Panc1 (cell line): ENCODE measurements around the gene ANKRD66. TPM values are rescaled to one million over a fixed set of nuclear protein-coding genes. Genes with fewer than 3 reads are reported as not detected.

Experiments used
- ATAC-seq: fragments of 200-7000 bp; cut with Tn5 transposase; 2 replicates; pipeline ENCODE4 v1.9.1; 2020; ENCODE audit warnings: mild to moderate bottlenecking, moderate library complexity
- BruUV-seq: library from RNA; stranded (reverse); fragments of 400-500 nt; replicated peaks from 2 replicates; lab custom pipeline; 2021; lab: Mats Ljungman, UMichigan
- CTCF ChIA-PET: fragments of 300-600 bp; sonication (Branson Sonifier 250); formaldehyde crosslinking; loops from one replicate; lab custom pipeline; 2022; ENCODE audit warnings: antibody characterized with exemption; lab: Charles Lee
- POLR2A ChIA-PET: fragments of 300-600 bp; sonication (Branson Sonifier 250); formaldehyde crosslinking; loops from one replicate; lab custom pipeline; 2022; ENCODE audit warnings: antibody characterized with exemption; lab: Charles Lee
- DNase-seq: peaks from one replicate; pipeline ENCODE4 v3.0.0-alpha.2; 2010; ENCODE audit warnings: low read depth, low spot score
- H3K27ac ChIP-seq: 2 replicates; pipeline ENCODE4 v1.5.1; 2011; ENCODE audit warnings: mild to moderate bottlenecking, low read length, inconsistent platforms
- H3K27me3 ChIP-seq: fragments of 200-500 bp; sonication (Bioruptor generic); 2 replicates; pipeline ENCODE4 v1.6.0; 2014; ENCODE audit warnings: low read length, inconsistent platforms; ENCODE audit not compliant: control insufficient read depth, insufficient read depth
- H3K36me3 ChIP-seq: fragments of 200-500 bp; sonication (Bioruptor generic); 2 replicates; pipeline ENCODE4 v1.5.1; 2014; ENCODE audit warnings: inconsistent platforms, mild to moderate bottlenecking, low read length, moderate library complexity; ENCODE audit not compliant: control insufficient read depth, insufficient read depth
- H3K4me1 ChIP-seq: 2 replicates; pipeline ENCODE4 v1.5.1; 2011; ENCODE audit warnings: inconsistent platforms, mild to moderate bottlenecking, low read length, moderate library complexity; ENCODE audit not compliant: control insufficient read depth, insufficient read depth
- H3K4me3 ChIP-seq, 2 experiments: 2 replicates each; pipeline ENCODE4 v1.5.1; 2011 to 2012; ENCODE audit warnings: low read depth in 2 of 2, low read length in 2 of 2, mild to moderate bottlenecking in 2 of 2, inconsistent platforms in 1 of 2, moderate library complexity in 1 of 2
- H3K9me3 ChIP-seq: fragments of 200-500 bp; sonication (Bioruptor generic); 2 replicates; pipeline ENCODE4 v1.5.1; 2014; ENCODE audit warnings: low read depth, mild to moderate bottlenecking, inconsistent platforms, low read length, moderate library complexity; ENCODE audit not compliant: control insufficient read depth, insufficient read depth
- POLR2AphosphoS5 ChIP-seq: IDR thresholded peaks from 2 replicates; pipeline ENCODE4 v1.6.1; 2012; ENCODE audit warnings: mild to moderate bottlenecking, low read depth, low read length, moderate library complexity
- SIN3A ChIP-seq: IDR thresholded peaks from 2 replicates; pipeline ENCODE4 v1.6.1; 2012; ENCODE audit warnings: low read depth, mild to moderate bottlenecking, low read length, moderate library complexity, borderline replicate concordance; ENCODE audit not compliant: insufficient read depth
- TCF7L2 ChIP-seq: IDR thresholded peaks from 2 replicates; pipeline ENCODE4 v1.6.1; 2011; ENCODE audit warnings: mild to moderate bottlenecking, low read depth, low read length, inconsistent platforms
- in situ Hi-C: cut with HindIII; loops from 2 replicates; pipeline ENCODE4 v1.10.0; 2016; ENCODE audit warnings: low sequenced_read_pairs, low pct_unique_long_range_greater_than_20kb
- intact Hi-C: fragments of 100-400 bp; cut with micrococcal nuclease; formaldehyde crosslinking; loops from one replicate; pipeline ENCODE4 v1.10.0; 2022; ENCODE audit not compliant: unreplicated experiment
- total RNA-seq: library from RNA; stranded (reverse); gene quantifications from one replicate; pipeline ENCODE4 v1.2.1, GENCODE V29; 2021; ENCODE audit not compliant: unreplicated experiment
- TF ChIP-seq, protein P1 (sequence below): fragments of 450-650 bp; IDR thresholded peaks from 2 replicates; pipeline ENCODE4 v1.5.1; 2017; ENCODE audit warnings: mild to moderate bottlenecking
- TF ChIP-seq, protein P2 (sequence below), 2 experiments: IDR thresholded peaks; 2 replicates each; pipeline ENCODE4 v1.6.1; 2011 to 2012; ENCODE audit warnings: low read depth in 2 of 2, control low read depth in 1 of 2, low read length in 1 of 2, mild to moderate bottlenecking in 1 of 2, moderate library complexity in 1 of 2; ENCODE audit not compliant: insufficient read depth in 1 of 2

The ANKRD66 gene
- total RNA-seq, 1 experiment from 2014 or later = not detected

DNA sequence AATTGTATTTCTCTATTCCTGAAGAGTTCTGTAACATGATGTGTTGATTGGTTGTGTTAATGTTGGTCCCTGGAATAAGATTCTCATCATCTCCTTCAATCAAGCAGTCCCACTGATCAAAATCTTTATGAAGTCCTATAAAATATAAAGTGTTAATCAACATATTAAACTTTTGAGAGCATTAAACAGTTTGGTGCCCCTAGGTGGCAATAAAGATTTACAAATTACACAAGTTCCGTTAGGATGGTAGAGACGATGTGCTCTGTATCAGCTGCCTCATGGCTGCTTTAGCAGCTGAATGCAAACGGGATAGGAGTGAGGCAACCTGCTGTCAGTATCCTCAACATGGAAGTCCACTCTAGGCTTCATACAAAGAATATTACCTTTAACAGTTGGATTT is 42.2 kb upstream of the ANKRD66 start:
- no peak overlapping the region for H3K4me3 ChIP-seq
- no peak for TF ChIP-seq POLR2AphosphoS5
- TF ChIP-seq, protein P1, sequence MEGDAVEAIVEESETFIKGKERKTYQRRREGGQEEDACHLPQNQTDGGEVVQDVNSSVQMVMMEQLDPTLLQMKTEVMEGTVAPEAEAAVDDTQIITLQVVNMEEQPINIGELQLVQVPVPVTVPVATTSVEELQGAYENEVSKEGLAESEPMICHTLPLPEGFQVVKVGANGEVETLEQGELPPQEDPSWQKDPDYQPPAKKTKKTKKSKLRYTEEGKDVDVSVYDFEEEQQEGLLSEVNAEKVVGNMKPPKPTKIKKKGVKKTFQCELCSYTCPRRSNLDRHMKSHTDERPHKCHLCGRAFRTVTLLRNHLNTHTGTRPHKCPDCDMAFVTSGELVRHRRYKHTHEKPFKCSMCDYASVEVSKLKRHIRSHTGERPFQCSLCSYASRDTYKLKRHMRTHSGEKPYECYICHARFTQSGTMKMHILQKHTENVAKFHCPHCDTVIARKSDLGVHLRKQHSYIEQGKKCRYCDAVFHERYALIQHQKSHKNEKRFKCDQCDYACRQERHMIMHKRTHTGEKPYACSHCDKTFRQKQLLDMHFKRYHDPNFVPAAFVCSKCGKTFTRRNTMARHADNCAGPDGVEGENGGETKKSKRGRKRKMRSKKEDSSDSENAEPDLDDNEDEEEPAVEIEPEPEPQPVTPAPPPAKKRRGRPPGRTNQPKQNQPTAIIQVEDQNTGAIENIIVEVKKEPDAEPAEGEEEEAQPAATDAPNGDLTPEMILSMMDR = peak; percentile 21; the same call in 1 of the 2 replicates
- CTCF ChIA-PET = no interaction called here
- no peaks in the 10 kb centered on the region for H3K9me3 ChIP-seq
- in situ Hi-C loops = no loop called here
- no peaks in the 10 kb centered on the region for H3K36me3 ChIP-seq
- H3K27me3 ChIP-seq = no peaks in the 10 kb centered on the region
- ATAC-seq (0 out of 2 replicates have a peak, but pooled peaks have one; percentile 62), DNase-seq (no peak)
- BruUV-seq = no TSS peak
- POLR2A ChIA-PET = no interaction called here
- H3K27ac ChIP-seq = no peak overlapping the region
- no peaks in the 10 kb centered on the region for H3K4me1 ChIP-seq
- intact Hi-C loops = loop anchor here (2.0 kb wide), 1 partner anchor 76 kb away; no protein-coding TSS in a partner anchor

DNA sequence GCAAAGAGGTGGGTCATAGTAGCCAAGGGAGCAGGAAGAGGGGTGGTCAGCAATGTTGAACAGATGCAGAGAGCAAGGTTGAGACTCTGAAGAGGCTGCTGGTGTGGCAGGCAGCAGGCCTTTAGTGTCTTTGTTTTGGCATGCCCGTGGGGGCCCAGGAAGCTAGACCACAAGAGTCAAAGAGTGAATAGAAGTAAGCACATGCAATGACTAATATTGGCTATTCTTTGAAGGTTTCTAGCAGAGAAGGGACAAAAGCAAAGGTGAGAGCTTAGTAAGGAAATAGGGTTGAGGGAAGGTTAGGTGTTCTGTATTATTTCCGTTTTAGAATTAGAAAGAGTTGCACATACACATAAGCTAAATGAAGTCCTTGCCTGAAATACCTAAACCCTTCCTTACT is 40.3 kb upstream of the ANKRD66 start:
- DNase-seq = no peak
- Histone ChIP-seq H3K4me1 (no peaks in the 10 kb centered on the region), H3K9me3 (no peaks in the 10 kb centered on the region), H3K36me3 (no peaks in the 10 kb centered on the region), H3K27ac (no peak overlapping the region), H3K27me3 (no peaks in the 10 kb centered on the region), H3K4me3 (no peak overlapping the region)
- ATAC-seq = no peak
- in situ Hi-C loops (no loop called here), intact Hi-C loops (no loop called here)
- ChIA-PET POLR2A (no interaction called here), CTCF (no interaction called here)
- BruUV-seq = no TSS peak
- TF ChIP-seq POLR2AphosphoS5 (no peak), SIN3A (no peak), TCF7L2 (no peak)
- TF ChIP-seq, protein P1 = no peak
- TF ChIP-seq, protein P2, sequence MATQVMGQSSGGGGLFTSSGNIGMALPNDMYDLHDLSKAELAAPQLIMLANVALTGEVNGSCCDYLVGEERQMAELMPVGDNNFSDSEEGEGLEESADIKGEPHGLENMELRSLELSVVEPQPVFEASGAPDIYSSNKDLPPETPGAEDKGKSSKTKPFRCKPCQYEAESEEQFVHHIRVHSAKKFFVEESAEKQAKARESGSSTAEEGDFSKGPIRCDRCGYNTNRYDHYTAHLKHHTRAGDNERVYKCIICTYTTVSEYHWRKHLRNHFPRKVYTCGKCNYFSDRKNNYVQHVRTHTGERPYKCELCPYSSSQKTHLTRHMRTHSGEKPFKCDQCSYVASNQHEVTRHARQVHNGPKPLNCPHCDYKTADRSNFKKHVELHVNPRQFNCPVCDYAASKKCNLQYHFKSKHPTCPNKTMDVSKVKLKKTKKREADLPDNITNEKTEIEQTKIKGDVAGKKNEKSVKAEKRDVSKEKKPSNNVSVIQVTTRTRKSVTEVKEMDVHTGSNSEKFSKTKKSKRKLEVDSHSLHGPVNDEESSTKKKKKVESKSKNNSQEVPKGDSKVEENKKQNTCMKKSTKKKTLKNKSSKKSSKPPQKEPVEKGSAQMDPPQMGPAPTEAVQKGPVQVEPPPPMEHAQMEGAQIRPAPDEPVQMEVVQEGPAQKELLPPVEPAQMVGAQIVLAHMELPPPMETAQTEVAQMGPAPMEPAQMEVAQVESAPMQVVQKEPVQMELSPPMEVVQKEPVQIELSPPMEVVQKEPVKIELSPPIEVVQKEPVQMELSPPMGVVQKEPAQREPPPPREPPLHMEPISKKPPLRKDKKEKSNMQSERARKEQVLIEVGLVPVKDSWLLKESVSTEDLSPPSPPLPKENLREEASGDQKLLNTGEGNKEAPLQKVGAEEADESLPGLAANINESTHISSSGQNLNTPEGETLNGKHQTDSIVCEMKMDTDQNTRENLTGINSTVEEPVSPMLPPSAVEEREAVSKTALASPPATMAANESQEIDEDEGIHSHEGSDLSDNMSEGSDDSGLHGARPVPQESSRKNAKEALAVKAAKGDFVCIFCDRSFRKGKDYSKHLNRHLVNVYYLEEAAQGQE (IDR thresholded peaks at IDR 0.05; ENCODE audit: insufficient read depth in 1 of 2, low read depth in 2 of 2, low read length in 1 of 2) = no peak
